CD4-positive, alpha-beta T cell treated with Interferon alpha-2 for 1 hour (primary cell): ENCODE data around the gene SPIB.
"Not testable (repeated sequence)": the region's sequence is repeated elsewhere in the genome, so short reads cannot be mapped to it uniquely, and the experiment has no call there.

ENCODE experiments used
- DNase-seq, 2 donors: peaks; one replicate each; pipeline ENCODE4 v3.0.0-alpha.2; 2020 to 2022

SPIB gene

GRCh38 chr19:50418176-50419021, at the start of gene SPIB:
Gene SPIB, plus strand, starts transcription at chr19:50418938. Its CDS starts 25 bp downstream, at chr19:50418963.
- peak in 1 of 2 donors; percentile 43 for DNase-seq

DNA sequence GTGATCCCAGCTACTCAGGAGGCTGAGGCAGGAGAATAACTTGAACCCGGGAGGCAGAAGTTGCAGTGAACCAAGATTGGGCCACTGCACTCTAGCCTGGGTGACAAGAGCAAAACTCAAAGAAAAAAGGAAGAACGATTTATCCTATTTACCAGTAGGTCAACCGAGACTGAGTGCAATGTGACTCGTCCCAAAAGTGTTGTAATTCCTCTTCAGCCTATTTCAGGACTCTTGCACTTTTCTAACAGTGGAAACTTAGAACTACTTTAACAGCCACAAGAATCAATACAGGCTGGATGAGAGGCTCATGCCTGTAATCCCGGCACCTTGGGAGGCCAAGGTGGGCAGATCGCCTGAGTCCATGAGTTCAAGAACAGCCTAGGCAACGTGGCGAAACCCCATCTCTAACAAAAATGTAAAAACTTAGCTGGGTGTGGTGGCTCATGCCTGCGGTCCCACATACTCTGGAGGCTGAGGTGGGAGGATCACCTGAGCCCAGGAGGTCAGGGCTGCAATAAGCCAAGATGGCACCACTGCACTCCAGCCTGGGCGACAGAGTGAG, 46.7 kb upstream of the SPIB start:
- DNase-seq = no peak

GRCh38 chr19:50376166-50377050, 42.3 kb upstream of the SPIB start, which contains the start of gene NR1H2:
Gene NR1H2, plus strand, starts transcription at chr19:50376457. Its CDS starts 1,149 bp downstream, at chr19:50377606.
- DNase-seq = peak; percentile 97

GRCh38 chr19:50377051-50377461, 41.7 kb upstream of the SPIB start:
- DNase-seq = peak; percentile 69 to 75

GRCh38 chr19:50377517-50377916, 41.2 kb upstream of the SPIB start:
- DNase-seq = no peak

GRCh38 chr19:50378169-50378862, 40.4 kb upstream of the SPIB start:
- DNase-seq = no peak

DNA sequence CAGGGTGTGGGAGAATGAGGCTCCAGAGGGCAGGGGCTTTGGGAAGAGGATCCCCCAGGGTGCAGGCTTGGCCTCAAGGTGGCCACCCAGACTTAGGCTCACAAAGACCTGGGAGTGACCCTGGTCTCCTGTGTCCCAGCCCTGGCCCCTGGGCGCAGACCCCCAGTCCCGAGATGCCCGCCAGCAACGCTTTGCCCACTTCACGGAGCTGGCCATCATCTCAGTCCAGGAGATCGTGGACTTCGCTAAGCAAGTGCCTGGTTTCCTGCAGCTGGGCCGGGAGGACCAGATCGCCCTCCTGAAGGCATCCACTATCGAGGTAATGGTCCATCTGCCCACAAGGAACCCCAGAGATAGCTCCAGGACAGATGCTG, 39.9 kb upstream of the SPIB start:
- DNase-seq = no peak

- DNase-seq = no peak
Measured at GRCh38 chr19:50379602-50380001, 39.1 kb upstream of the SPIB start.

- no peak for DNase-seq
Measured at GRCh38 chr19:50380137-50380536, 38.6 kb upstream of the SPIB start.

DNA sequence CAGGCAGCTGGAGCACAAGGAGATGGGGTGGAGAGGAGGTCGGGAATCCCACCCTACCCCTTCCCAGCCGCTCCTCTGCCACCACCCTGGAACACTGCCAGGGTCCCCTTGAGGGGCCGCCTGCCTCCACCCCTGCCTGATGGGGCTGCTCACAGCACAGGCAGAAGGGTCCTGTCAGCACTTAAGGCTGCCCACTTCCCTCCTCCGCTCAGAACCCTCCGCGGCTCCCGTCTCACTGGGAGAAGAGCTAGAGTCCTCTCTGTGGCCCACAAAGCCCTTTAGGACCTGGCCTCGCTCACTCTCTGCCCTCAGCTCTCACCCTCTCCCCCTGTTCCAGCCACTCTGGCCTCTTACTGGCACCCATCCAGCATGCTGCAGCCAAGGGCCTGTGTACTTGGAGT, 38.0 kb upstream of the SPIB start:
- no peak for DNase-seq

- DNase-seq = no peak
Measured at GRCh38 chr19:50381881-50382729, 36.6 kb upstream of the SPIB start.

- DNase-seq = no peak
Measured at GRCh38 chr19:50383001-50383851, 35.5 kb upstream of the SPIB start.

- peak; percentile 99 for DNase-seq
Measured at GRCh38 chr19:50383852-50384684, 34.7 kb upstream of the SPIB start, which contains the start of gene POLD1. Gene POLD1, plus strand, starts transcription at chr19:50384347. Its CDS starts 14,505 bp downstream, at chr19:50398852.

DNA sequence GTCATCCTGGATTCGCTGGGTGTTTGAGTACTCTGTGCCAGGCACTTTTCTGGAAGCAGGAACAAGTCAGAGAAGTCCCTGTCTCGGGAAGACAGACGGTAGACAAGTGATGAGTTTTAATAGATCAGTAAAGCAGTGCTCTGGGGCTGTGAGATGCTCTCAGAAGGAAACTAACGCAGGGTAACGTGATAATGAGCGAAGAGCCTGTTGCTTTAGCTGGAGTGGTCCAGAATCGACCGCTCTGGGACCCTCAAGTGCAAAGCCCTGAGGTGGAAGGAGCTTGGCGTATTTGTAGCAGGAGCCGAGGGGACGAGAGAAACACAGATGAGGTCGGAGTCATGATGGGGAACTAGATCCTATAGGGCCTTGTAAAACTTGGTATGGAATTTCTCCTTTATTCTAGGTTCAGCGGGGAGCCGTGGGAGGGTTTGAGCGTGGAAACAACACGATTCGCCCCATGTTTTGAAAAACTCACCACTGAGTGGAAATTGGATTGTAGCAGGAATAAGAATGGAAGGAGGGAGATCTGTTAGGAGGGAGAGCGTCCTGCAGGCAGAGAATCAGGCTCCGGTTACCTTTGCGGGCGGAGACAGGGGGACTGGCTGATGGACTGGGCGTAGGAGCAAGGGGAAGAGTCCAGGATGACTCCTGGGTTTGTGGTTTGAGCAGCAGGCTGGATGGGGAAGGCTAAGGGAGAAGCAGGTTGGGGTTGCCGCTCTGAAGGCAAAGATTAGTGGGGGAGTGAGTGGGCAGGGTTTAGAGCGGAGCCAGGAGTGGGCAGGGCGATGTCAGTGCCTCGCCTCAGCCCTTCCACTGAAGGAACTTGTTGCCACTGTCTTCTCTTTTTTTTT, 33.8 kb upstream of the SPIB start:
- DNase-seq = no peak

- peak in 1 of 2 donors; percentile 58 for DNase-seq
Measured at GRCh38 chr19:50387176-50387867, 31.4 kb upstream of the SPIB start.

DNA sequence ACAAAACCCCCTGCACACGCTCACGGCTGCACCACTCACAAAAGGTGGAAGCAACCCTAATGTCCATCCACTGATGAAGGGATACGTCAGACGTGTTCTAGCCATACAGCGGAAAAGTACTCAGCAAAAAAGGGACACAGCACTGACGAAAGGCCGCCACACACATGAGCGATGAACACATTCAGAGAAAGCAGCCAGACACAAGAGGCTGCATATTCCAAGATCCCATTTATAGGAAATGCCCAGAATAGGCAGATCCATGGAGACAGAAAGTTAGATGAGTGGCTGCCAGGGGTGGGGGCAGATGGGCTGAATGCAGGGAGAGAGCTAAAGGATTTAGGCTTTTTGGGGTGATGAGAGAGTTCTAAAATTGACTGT, 30.9 kb upstream of the SPIB start:
- DNase-seq = no peak

DNA sequence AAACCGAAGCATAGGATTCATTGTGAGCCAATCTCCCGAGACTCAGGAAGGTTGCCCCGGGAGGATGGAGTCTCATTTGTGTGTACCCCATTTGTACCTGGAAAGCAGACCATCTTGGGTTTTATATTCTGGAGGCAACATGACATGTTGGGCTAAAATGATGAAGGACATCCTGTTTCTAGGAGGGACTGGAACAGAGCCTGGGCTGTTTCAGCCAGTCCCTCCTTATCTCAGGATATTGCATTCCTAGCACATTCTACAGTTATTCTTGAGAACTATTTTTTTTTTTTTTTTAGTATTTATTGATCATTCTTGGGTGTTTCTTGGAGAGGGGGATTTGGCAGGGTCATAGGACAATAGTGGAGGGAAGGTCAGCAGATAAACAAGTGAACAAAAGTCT, 28.4 kb upstream of the SPIB start:
- not testable (repeated sequence) for DNase-seq

- not testable (repeated sequence) for DNase-seq
Measured at GRCh38 chr19:50390952-50391351, 27.8 kb upstream of the SPIB start.
